ENCODE data around the gene GGT1. TPM values are rescaled to one million over a fixed set of nuclear protein-coding genes. Genes with fewer than 3 reads are reported as not detected.
"Not testable (repeated sequence)": the region's sequence is repeated elsewhere in the genome, so short reads cannot be mapped to it uniquely, and the experiment has no call there.

Gene GGT1
- total RNA-seq, 2 donors from 2014 or later = 31.3 to 48.4 TPM

DNA sequence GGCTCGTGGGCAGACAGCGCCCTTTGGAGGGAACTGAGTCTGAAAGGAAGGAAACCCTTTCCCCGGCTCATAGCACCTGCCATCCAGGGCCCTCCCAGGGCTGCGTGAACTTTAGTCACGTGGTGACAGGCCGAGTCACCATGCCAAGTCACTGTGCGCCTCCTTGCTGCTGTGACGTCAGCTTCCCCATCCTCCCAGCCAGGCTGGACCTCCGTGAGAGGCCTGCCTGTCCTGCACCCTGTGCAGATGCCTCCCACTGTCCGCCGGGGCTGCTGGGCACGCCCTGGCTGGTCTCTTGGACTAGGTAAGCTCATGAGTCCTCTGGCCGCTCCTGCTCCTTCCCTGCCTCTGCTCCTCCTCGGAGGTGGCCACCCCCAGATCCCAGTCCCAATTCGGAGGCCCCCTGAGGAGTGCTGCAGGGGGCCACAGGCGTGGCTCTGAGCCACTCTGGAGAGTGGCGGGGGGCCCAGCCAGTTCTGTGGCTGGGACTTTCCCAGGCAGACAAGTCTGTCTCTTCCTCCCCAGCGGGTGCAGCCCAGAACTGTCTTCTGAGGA lies 4.5 kb downstream of the GGT1 start:
- not testable (repeated sequence) for H3K36me3 Mint-ChIP-seq
- peak; percentile 44 to 80 for DNase-seq (ENCODE audit: low spot score in 2 of 2)

DNA sequence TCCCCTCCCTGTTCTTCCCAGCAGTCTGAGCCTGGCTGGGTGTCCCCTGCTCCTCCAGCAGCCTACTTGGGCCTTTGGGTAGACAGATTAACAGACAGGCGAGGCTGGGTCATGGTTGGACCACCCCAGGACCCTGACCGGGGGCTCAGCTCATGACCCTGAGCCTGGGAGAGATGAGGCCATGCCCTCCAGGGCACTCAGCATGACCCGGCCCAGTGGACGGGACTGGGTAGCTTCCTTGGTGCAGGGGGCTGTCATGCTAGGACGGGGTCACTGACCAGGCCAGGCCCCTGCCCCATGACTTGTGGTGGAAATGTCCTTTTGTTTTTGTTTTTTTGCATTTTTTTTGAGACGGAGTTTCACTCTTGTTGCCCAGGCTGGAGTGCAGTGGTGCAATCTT lies 5.3 kb downstream of the GGT1 start:
- H3K27ac Mint-ChIP-seq = peak overlapping the region; percentile 93 to 95
- not testable (repeated sequence) for H3K9me3 Mint-ChIP-seq; ATAC-seq; DNase-seq (ENCODE audit: low spot score in 2 of 2); H3K36me3 Mint-ChIP-seq

More for the DNA sequence above, 4.5 kb downstream of the GGT1 start:
- ATAC-seq = peak; percentile 66 to 89
- H3K9me3 Mint-ChIP-seq = not testable (repeated sequence)
- H3K27ac Mint-ChIP-seq = peak overlapping the region; percentile 93 to 95

DNA sequence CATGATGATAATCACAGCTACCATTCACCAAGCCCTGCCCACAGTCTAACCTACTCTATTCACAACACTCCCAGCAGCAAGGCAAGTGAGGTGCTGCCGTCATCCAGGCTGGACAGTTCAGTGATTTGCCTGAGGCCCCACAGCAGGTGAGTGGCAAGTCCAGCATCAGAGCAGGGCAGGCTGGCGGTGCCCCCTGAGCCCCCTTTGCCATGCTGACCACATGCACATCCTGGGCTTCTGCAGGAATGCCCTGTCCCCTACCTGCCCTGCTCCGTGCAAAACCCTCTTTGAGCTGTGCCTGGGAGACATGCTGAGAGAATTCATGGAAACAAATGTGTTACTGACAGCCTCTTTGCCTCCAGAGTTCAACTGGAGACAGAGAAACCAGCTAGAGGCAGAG lies 6.9 kb downstream of the GGT1 start:
- H3K9me3 Mint-ChIP-seq; DNase-seq (ENCODE audit: low spot score in 2 of 2); H3K36me3 Mint-ChIP-seq; ATAC-seq; H3K27ac Mint-ChIP-seq: not testable (repeated sequence)

DNA sequence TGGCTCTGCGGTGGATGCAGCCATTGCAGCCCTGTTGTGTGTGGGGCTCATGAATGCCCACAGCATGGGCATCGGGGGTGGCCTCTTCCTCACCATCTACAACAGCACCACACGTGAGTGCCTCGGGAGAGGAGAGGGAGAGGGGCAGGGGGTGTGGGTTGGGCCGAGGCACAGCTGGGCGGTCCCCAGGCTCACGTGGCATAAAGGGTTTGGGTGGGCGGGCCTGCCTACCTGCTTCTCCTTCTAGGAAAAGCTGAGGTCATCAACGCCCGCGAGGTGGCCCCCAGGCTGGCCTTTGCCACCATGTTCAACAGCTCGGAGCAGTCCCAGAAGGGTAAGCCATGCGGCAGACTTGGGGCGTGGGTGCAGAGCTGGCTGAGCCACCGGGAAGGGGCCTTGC lies 11.8 kb downstream of the GGT1 start:
- not testable (repeated sequence) for H3K36me3 Mint-ChIP-seq; ATAC-seq; H3K27ac Mint-ChIP-seq; H3K9me3 Mint-ChIP-seq; DNase-seq (ENCODE audit: low spot score in 2 of 2)

DNA sequence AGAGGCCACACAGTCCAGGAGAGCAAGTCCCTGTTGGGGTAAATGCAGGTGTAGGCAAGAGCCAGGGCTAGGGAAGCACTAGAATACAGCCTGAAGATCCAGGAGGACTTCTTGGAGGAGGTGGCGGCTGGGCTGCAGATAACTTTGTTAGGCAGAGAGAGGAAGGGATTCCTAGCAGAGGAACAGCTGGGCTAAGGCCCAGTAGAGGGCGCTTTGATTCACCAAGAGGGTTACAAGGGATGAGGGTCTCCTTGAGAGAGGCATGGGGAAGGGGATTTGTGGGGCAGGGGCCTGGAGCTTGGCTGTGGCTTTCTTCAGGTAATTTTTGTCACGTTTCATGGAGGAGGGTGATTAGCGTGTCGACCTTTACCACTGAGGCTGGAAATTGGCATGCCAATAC lies 18.3 kb downstream of the GGT1 start:
- not testable (repeated sequence) for H3K27ac Mint-ChIP-seq; H3K9me3 Mint-ChIP-seq; DNase-seq (ENCODE audit: low spot score in 2 of 2); H3K36me3 Mint-ChIP-seq; ATAC-seq

DNA sequence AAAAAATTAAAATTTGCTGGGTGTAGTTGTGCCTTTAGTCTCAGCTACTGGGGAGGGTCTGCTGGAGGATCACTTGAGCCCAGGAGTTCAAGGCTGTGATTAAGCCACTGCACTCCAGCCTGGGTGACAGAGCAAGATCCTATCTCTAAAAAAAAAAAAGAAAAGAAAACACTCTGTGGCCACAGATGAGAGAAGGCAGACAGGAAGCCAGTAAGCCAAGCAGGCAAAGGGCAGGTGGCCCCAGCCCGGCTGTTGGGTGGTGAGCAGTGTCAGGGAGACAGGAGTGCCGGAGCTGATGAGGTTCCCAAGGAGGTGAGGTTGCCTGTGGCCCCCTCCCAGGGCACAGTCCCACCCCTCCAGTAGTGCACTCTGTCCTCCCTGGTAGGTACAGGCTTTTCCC lies 19.6 kb downstream of the GGT1 start:
- not testable (repeated sequence) for ATAC-seq

DNA sequence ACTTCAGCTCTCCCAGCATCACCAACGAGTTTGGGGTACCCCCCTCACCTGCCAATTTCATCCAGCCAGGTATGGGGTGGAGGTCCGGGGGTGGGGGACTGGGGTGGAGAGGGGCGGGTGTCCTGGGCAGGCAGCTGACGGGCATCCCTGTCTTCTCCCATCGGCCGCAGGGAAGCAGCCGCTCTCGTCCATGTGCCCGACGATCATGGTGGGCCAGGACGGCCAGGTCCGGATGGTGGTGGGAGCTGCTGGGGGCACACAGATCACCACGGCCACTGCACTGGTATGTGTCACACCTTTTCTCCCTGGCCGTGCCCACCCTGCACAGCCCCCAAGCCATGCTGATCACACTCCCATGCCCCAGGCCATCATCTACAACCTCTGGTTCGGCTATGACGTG lies 24.9 kb downstream of the GGT1 start:
- not testable (repeated sequence) for H3K36me3 Mint-ChIP-seq; DNase-seq (ENCODE audit: low spot score in 2 of 2); H3K27ac Mint-ChIP-seq; ATAC-seq; H3K9me3 Mint-ChIP-seq

More for the DNA sequence above, 19.6 kb downstream of the GGT1 start:
- not testable (repeated sequence) for H3K9me3 Mint-ChIP-seq; DNase-seq (ENCODE audit: low spot score in 2 of 2); H3K36me3 Mint-ChIP-seq; H3K27ac Mint-ChIP-seq

DNA sequence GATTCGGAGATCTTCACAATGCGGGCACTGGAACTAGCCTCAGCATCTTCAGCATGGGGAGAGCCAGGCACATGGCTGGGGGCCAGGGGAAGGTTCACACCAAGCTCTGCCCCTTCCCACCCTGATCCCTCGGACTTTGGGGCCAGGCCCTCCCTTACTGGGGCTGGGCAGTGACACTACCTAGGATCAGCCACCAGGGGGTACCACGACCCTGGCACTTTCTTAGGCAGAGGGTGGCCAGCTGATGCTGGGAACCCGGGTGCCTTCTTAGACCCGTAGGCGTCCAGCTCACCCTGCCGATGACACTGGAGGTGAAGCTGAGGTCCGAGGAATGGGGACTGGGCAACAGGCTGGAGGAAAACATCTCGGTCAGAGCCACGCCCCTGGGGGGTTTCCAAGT lies 26.1 kb downstream of the GGT1 start:
- not testable (repeated sequence) for H3K9me3 Mint-ChIP-seq, H3K27ac Mint-ChIP-seq, H3K36me3 Mint-ChIP-seq, ATAC-seq
- DNase-seq (ENCODE audit: low spot score in 2 of 2) = peak in 1 of 2 donors; percentile 38

DNA sequence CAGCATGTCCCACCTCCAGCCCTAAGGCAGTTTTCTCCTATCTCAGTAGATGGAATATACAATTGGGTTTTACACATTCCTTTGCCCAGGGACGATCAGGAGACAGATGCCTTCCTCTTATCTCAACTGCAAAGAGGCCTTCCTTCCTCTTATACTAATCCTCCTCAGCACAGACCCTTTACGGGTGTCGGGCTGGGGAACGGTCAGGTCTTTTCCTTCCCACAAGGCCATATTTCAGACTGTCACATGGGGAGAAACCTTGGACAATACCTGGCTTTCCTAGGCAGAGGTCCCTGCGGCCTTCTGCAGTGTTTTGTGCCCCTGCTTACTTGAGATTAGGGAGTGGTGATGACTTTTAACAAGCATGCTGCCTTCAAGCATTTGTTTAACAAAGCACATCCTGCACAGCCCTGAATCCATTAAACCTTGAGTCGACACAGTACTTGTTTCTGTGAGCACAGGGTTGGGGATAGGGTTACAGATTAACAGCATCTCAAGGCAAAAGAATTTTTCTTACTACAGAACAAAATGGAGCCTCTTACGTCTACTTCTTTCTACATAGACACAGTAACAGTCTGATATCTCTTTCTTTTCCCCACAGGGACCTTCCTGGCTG lies 27.9 kb downstream of the GGT1 start:
- not testable (repeated sequence) for H3K27ac Mint-ChIP-seq

DNA sequence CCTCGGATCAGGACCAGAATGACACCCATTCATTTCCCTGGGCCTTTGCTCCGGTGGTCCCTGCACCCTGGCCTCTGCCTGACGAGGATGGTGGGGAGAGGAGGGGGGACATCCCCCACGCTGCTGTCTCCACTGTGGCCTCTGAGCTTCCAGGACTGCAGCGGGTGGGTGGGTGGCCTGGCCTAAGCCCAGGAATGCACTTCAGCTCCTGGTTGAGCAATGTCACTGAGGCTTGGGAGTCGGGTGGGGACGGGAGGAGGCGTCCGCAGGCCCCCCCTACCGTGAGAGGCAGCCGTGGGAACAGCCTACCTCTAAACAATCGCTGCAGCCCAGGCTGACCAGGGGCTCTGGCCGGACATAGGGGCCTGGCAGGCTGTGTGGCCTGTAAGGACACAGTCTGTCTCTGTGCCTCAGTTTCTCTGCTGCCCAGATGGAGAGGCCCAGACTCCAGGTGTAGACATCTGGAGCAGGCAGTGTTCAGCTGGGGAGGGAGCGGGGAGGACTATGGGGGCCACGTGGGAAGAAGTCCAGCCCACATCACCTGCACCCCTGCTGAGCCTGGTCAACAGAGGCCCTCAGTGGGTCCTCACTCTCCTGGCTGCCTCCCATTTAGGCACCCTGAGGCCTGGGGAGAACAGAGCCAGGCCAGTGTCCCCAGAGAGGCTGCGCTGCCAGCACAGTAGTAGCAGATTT lies 28.6 kb downstream of the GGT1 start:
- H3K27ac Mint-ChIP-seq; H3K9me3 Mint-ChIP-seq; H3K36me3 Mint-ChIP-seq; ATAC-seq; DNase-seq (ENCODE audit: low spot score in 2 of 2): not testable (repeated sequence)

More for the DNA sequence above, 27.9 kb downstream of the GGT1 start:
- DNase-seq (ENCODE audit: low spot score in 2 of 2); H3K9me3 Mint-ChIP-seq; ATAC-seq; H3K36me3 Mint-ChIP-seq: not testable (repeated sequence)

DNA sequence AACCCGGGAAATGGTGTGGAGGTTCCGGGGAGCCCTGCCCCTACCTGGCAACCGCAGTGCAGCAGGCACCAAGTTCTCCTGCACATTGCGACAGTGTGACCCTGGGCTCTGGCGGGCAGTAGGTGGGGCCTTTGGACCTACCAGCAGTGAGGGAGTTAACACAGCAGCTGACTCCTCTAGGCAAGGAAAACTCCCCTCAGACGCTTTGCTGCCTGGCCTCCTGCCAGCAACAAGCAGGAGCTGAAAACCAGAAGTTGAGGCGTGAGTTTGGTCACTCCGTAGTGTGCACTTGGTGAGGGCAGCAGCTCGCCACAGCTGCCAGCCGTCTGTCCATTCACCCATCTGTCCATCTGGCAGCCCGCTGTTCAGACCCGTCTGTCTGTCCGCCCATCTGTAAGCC lies 29.6 kb downstream of the GGT1 start:
- not testable (repeated sequence) for H3K36me3 Mint-ChIP-seq; ATAC-seq; H3K9me3 Mint-ChIP-seq; H3K27ac Mint-ChIP-seq; DNase-seq (ENCODE audit: low spot score in 2 of 2)

DNA sequence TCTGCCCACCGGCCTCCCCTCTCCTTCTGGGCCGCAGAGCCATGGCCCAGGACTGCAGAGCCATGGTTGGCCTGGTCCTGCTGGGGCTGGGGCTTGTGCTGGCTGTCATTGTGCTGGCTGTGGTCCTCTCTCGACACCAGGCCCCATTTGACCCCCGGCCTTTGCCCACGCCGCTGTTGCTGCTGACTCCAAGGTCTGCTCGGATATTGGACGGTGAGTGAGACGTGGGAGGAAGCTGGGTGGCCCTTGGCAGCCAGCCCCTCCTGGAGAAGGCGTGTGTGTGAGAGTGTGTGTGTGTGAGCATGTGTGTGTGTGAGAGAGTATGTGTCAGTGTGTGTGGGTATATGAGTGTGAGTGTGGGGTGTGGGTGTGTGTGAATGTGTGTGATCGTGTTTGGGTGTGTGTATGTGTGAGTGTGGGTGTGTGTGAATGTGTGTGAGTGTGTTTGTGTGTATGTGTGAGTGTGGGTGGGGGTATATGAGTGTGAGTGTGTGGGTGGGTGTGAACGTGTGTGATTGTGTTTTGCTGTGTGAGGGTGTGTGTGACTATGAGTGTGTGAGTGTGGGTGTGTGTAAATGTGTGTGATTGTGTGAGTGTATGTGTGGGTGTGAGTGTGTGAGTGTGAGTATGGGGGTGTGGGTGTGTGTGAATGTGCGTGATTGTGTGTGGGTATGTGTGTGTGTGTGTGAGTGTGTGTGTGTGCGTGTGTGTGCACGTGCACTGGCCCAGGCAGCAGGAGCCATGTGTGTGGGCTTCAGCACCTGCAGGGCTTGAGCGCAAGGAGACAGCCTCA lies 30.4 kb downstream of the GGT1 start:
- peak overlapping the region in 1 of 2 donors; percentile 0 for H3K27ac Mint-ChIP-seq
- not testable (repeated sequence) for H3K36me3 Mint-ChIP-seq; ATAC-seq; H3K9me3 Mint-ChIP-seq; DNase-seq (ENCODE audit: low spot score in 2 of 2)

DNA sequence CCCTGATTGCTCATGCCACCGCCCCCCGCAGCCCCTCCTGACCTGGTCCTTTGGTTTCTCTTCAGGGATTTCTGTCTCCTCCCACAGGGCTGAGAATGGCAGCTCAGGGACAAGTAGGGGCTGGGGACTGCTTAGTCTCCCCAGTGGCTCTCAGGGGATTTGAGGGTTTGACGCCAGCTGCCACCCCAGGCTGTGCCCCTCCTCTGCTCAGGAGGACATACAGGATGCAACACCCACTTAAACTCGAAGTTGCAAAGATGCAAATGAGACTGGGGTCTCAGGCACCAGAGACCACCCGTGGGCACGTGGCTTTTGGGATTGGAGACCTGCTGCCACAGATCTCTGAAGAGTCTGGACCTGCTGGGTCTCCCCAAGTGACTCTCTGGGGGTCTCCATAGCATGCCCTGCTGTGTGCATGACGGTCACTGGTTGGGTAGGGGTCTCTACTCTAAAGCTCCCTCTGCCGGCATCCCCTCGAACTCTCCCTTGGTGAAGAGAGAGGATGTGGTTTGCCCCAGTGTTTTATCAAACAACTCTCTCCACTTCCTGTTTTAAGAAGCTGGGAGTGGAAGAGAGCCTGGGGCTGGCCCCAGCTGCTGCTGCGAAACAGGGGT lies 31.9 kb downstream of the GGT1 start:
- not testable (repeated sequence) for H3K9me3 Mint-ChIP-seq; ATAC-seq; H3K27ac Mint-ChIP-seq; H3K36me3 Mint-ChIP-seq; DNase-seq (ENCODE audit: low spot score in 2 of 2)

DNA sequence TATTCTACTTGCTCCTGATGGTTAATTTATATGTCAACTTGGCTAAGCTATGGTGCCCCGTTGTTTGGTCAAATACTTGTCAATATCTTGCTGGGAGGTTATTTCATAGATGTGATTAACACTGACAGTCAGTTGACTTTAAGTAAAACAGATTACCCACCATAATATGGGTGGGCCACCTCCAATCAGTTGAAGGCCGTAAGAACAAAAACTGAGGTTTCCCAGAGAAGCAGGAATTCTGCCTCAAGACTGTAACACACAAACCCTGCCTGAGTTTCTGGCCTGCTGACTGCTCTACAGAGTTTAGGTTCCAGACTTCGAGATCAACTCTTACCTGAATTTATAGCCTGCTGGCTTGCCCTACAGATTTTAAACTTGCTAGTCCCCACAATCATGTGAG lies 33.5 kb downstream of the GGT1 start:
- H3K9me3 Mint-ChIP-seq, ATAC-seq: not testable (repeated sequence)

DNA sequence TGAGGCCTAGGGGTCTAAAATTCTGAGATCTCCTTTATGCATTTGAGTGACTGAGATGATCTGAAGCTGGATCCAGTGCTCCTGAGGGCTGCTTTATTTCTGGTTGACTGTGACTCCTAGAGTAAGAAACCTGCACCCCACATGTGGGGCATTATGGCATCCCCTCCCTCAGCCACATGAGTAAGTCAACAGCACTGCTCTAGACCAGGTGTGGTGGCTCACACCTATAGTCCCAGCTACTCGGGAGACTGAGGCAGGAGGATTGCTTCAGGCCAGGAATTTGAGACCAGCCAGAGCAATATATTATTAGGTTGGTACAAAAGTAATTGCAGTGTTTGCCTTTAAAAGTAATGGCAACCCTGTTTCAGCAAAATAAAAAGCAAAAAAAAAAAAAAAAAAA lies 39.3 kb downstream of the GGT1 start:
- ATAC-seq = not testable (repeated sequence)
- H3K27ac Mint-ChIP-seq = peak overlapping the region in 1 of 2 donors; percentile 29

More for the DNA sequence above, 33.5 kb downstream of the GGT1 start:
- DNase-seq (ENCODE audit: low spot score in 2 of 2); H3K27ac Mint-ChIP-seq; H3K36me3 Mint-ChIP-seq: not testable (repeated sequence)

DNA sequence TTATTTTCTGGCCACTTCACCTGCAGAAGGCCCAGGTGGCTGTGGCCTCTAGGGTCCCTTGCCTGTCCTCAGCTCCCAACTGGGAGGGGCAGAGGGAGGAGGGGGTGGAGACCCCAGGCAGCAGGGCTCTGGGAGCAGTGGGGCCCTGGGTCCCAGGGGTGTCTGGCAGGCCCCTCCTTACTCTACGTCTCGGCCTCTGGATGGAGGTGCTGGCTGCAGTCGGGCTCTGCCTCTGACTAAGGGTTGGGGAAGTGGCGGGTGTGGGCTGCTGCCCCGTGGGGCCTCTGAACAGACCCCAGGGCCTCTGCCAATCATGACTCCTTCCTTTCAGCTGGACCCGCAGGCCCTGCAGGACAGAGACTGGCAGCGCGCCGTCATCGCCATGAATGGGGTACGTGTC lies 41.4 kb downstream of the GGT1 start:
- not testable (repeated sequence) for H3K36me3 Mint-ChIP-seq; DNase-seq (ENCODE audit: low spot score in 2 of 2); H3K27ac Mint-ChIP-seq; ATAC-seq; H3K9me3 Mint-ChIP-seq

More for the DNA sequence above, 39.3 kb downstream of the GGT1 start:
- H3K9me3 Mint-ChIP-seq; H3K36me3 Mint-ChIP-seq; DNase-seq (ENCODE audit: low spot score in 2 of 2): not testable (repeated sequence)
